Measurements from ENCODE around the gene S100A14.

S100A14 gene

GRCh38 chr1:153567621-153568366 lies 48.3 kb downstream of the S100A14 start:
- Mint-ChIP-seq H3K27ac (peak overlapping the region; percentile 94 to 99 (median 97)), H3K27me3 (ENCODE audit: low read depth) (peaks cover 3% of the 10 kb centered on the region), H3K36me3 (ENCODE audit: low read depth) (no peaks in the 10 kb centered on the region), H3K4me3 (peak overlapping the region in 1 of 3 experiments; percentile 50), H3K9me3 (no peaks in the 10 kb centered on the region), H3K4me1 (peaks cover 55% of the 10 kb centered on the region)
- TF ChIP-seq, protein P1, sequence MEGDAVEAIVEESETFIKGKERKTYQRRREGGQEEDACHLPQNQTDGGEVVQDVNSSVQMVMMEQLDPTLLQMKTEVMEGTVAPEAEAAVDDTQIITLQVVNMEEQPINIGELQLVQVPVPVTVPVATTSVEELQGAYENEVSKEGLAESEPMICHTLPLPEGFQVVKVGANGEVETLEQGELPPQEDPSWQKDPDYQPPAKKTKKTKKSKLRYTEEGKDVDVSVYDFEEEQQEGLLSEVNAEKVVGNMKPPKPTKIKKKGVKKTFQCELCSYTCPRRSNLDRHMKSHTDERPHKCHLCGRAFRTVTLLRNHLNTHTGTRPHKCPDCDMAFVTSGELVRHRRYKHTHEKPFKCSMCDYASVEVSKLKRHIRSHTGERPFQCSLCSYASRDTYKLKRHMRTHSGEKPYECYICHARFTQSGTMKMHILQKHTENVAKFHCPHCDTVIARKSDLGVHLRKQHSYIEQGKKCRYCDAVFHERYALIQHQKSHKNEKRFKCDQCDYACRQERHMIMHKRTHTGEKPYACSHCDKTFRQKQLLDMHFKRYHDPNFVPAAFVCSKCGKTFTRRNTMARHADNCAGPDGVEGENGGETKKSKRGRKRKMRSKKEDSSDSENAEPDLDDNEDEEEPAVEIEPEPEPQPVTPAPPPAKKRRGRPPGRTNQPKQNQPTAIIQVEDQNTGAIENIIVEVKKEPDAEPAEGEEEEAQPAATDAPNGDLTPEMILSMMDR (IDR thresholded peaks at IDR 0.05; ENCODE audit: unreplicated experiment in 3 of 3): no peak

DNA sequence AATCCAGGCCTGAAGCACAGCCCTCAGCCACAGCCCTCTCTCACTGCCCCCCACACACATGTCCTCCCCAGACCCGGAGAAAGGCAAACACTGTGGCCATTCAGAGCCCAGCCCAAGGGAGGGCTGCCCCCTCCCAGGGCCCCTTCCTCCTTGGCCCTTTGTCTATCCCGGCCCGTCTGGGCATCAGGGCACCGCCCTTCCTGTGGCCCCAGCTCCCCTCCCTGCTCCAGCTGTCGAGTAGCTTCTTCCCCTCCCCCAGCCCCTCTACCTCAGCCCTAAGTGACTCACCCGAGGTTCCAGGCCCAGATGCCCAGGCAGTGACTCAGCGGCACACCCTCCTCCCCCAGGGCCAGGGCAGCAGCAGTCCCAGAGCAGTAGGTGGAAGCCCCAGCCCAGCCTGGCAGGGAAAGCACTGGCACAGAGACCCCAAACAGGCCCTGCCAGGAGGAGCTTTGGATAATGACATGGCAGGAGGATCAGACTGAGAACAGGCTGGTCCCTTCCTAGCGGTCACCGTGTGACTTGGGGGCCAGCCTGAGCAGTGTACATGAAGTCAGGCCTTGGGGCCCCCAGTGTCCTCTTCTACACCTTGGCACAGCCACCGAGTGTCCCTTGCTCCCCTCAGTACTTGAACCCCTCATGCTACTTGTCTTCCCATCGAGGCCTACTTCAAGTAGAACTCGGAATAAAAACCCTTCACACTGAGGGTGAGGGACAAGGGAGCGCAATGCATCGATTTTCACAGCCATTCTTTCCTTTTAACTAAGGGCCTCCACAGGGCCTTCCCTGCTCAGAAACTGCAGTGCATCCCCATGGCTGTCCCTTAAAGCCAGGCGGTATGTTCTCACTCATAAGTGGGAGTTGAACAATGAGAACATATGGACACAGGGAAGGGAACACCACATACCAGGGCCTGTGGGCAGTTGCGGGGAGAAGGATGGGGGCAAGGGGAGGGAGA lies 49.4 kb downstream of the S100A14 start:
- peak overlapping the region in 2 of 3 experiments; percentile 42 to 57 for H3K4me3 Mint-ChIP-seq
- no peaks in the 10 kb centered on the region for H3K9me3 Mint-ChIP-seq
- no peaks in the 10 kb centered on the region for H3K36me3 Mint-ChIP-seq (ENCODE audit: low read depth)
- H3K27ac Mint-ChIP-seq: peak overlapping the region; percentile 97 to 99 (median 99)
- H3K27me3 Mint-ChIP-seq (ENCODE audit: low read depth): peaks cover 3% of the 10 kb centered on the region
- TF ChIP-seq, protein P1 (IDR thresholded peaks at IDR 0.05; ENCODE audit: unreplicated experiment in 3 of 3): no peak
- H3K4me1 Mint-ChIP-seq: peaks cover 51% of the 10 kb centered on the region

DNA sequence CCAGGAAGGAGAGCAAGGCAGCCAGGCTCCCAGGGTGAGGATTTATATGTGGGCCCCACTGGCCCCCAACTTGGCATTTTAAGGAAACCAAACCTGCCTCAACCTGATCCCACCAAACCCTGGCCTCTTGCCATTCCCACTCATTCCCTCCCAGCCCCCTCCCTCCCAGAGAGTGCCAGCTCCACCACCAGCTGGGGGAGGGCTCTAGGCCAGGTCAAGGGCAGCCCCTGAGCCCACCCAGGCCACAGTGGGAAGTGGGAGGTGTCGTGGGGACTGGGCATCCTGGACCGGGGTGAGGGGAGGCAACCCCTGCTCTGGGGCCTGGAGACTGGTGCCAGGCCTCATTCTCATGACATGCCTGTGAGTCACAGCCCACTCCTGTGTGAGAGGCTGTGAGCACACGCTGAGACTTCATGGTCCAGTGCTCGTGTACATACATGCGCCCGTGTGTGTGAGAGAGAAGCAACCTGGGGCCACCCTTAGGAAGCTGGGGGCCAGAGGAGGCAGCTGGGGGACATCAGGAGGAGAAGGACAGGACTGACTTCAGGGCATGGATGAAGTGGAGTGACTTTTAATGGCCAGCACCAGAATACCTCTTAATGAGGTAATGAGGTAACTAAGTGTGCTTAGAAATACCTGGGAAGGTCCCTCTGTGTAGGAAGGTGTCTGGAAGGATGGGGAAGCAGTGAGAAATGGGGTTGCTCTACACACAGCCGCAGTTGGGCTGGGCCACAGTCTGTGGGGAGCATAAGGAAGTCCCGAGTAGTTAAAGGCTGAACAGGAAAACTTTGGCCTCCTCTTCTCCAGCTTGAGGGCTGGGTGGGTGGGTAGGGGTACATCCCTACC lies 50.4 kb downstream of the S100A14 start, which contains the start of gene S100A2:
TSS of gene S100A2 (minus strand) at position 316 of the 846 bp plus-strand sequence. CDS start 1,967 bp downstream, outside the sequence.
- no peaks in the 10 kb centered on the region for H3K36me3 Mint-ChIP-seq (ENCODE audit: low read depth)
- peak within 1 kb of the TSS; percentile 42 to 57 (median 43) for H3K4me3 Mint-ChIP-seq
- peak within 1 kb of the TSS; percentile 97 to 99 (median 99) for H3K27ac Mint-ChIP-seq
- peaks cover 3% of the 10 kb centered on the region for H3K27me3 Mint-ChIP-seq (ENCODE audit: low read depth)
- peaks cover 51% of the 10 kb centered on the region for H3K4me1 Mint-ChIP-seq
- H3K9me3 Mint-ChIP-seq: no peaks in the 10 kb centered on the region
- TF ChIP-seq, protein P1 (IDR thresholded peaks at IDR 0.05; ENCODE audit: unreplicated experiment in 3 of 3): no peak
